GM19452 (cell line): Measurements from ENCODE around the gene ZAR1.

Experiments
- ATAC-seq: cut with Tn5 transposase; IDR thresholded peaks from one replicate; pipeline ENCODE4 v1.9.1; 2021; ENCODE audit not compliant: unreplicated experiment

Gene ZAR1

DNA sequence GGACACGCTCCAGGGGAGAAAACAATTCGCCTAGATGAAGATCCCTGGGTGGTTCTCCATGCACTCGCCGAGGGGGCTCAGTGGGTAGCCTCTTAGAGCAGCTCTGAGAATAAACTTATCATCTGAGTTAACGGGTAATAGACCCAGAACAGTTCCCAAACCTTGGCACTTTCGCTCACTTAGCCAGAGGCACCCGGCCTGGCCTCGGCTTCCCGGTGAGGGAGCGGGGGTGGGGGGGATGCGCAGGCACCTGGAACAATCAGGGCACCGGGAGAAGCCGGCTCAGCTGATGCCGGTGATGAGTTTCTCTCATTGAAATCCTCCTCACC, 405 bp upstream of the ZAR1 start:
- ATAC-seq = no peak

DNA sequence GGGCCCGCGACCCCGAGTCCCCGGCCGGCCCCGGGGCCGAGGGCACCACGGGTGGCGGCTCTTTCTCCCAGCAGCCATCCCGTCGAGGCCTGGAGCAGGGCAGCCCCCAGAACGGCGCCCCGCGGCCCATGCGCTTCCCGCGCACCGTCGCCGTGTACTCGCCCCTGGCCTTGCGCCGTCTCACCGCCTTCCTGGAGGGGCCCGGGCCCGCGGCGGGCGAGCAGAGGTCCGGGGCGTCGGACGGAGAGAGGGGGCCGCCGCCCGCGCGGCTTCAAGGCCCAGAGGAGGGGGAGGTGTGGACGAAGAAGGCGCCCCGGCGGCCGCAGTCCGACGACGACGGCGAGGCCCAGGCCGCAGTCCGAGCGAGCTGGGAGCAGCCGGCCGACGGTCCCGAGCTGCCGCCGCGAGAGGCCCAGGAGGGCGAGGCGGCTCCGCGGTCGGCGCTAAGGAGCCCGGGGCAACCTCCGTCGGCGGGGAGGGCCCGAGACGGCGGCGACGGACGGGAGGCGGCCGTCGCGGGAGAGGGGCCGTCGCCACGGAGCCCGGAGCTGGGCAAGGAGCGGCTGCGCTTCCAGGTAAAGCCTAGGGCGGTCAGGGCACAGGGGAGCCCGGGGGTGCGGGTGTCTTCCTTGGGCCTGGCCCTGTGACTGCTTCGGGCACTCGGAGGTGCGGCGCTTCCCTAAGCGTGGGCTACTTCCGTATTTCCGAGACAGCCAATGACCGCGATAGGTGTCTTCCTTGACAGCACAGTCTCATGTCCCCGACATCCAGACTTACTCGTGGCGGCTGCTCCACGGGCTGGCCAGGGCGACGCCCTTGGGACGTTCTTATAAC, 845 bp downstream of the ZAR1 start:
- ATAC-seq = no peak

DNA sequence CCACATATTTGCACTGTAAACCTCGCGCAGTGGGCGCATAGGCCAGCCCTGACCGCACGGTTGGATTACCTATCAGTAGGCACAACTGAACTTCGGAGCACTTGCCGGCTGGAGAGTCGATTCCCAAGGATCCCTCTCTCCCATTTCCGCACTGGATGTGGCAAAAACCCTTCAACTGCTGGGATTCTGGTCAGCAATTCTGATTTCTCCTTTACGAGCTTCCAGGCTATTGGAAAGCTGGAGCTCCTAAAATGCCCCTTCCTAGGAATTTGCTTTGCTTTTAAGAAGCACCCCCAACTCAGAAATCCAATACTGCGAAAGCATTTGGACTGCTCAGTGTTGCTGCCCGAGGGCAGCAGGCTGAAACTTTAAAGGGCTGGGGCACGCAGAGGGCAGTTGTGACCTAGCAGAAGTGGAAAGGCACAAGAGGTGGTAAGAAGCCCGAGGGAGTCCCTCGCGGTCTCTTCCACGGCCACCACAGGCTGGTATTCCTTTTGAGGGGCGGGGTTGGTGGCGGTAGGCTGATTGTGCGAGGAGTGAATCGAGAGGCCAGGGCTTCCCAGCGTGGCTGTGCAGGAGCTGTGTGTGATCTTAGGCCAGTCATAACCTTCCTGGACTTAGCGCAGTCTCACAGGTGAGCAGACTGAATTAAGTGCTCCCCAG, 1.6 kb downstream of the ZAR1 start:
- no peak for ATAC-seq

DNA sequence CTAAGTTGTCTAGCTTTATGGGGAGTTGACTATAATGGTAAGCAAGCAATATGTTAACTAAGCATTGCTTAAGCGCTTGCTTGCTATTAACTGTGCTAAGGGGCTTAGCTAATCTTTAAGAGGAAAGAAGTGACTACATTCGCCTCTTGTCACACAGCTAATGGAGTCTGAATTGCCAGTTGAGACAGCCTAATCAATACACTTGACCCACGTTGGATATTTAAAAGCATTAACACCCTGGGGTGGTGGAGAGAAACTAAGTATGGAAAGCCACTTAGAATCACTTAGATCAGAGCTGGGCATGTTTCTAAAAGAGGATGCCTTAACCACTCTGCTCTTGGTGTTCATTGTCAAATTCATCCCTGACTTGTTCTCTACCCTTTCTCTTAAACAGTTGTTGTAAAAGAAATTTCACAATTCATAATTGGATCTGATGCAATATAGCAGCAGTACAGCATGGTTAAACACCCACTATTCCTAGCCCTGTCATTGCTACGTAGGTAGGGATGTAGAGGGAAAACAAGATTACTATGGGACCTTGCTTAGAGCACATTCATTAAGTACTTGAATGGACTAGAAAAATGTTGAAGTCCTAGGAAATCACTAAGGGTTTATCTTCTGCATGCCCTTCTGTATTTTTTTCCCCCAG, 3.5 kb downstream of the ZAR1 start:
- ATAC-seq = no peak

DNA sequence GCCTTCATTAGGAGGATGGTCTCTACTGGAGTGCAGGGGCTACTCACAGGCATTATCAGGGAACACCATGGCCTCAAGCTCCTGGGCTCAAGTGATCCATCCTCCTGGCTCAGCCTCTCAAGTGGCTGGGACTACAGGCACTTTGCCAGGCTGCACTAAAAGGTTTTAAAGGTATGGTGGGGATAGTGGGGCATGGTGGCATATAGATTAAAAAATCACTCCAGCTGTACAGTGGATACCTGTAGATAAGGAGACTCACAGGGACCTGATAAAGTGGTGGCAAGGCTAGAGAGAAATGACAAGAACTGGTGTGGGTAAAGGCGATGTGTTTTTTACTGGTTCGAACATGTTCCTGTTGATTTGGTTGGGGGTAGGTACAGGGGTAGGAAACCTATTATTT, 5.9 kb downstream of the ZAR1 start:
- no peak for ATAC-seq

DNA sequence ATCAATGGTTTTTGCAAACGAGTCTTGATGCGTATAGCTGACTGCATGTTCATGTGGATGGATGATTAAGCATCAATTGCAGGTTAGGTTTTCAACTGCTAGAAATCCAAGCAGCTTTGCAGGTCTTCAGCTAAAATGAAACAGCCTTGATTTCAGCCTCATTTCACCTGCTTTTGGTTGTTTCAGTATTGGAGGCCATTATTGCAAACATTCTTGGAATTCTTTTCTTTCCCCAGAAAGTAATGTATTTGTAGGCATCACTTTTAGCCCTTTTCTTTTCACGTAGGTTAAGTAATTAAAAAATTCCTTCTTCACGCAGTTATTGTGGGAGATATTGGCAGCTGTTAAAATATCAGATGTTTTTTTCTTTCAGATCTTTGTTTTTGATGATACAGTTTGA, 8.8 kb downstream of the ZAR1 start:
- ATAC-seq = no peak

DNA sequence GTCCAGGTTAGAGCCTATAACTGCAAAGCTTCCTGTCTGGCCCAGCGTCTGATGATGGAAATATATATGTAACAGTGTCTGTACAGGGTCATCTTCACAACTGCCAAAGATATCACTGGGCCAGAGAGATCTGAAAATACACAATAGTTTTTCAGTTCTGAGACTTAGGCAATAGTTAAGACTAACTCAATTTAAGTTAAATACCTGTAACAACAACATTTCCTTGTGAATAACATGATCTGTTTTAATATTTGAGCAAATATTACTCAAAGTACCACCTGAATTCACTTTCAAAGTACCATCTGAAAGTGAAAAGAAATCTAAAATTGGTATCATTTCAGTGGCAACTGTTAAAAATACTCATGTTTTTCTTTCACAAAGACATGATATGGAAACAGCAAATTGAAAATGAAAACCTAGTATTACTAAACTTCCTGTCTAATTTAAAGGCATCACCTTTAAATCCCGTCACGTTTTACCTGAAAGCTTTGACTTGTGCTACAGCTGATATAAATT, 9.6 kb downstream of the ZAR1 start:
- peak; percentile 82 for ATAC-seq

DNA sequence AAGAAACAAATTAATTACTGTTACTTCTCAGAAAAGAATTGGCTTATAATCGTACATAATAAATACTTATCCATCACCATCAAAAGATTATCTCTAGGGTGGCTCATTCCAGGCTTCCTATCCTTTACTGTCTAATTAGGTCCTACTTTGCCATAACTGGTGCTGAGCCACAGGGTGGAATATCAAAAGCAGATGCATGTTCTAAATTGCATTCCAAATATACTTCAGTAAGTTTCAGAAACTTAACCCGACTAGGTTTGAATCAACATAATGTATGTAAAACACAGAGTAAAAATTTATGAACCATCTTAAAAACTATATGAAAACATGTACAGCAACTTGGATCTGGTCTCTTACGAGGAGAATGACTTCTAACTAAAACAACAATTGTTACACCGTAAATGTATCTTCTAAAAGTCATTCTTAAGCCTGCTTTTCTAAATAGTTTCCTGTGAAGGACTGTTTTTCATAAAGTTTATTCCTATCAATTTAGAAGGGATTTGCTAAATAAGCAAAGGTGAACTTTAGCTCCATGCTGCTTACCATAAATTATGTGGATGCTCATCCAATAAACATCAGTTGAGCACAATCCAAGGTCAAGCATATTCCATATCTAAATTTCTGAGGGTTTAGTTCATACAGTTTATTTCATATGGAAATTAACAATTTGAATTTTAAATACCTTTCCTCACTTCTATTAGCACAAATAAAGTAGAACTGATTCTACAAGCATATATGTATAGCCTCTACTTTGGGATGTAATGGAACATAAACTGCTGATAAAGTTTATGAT, 13.4 kb downstream of the ZAR1 start:
- no peak for ATAC-seq

DNA sequence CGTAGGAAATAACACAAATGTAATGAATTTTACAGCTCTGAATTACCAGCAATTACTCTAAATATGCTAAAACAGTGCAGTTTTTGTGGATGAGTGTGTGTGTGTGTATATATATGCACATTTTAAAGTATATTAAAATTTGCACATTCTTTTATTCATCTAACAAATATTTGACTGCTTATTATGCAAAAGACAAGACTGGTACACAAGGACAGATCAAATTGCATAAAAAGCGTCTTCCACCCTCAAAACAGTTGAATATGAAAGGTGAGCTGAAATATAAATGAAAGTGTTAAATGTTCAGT, 13.9 kb downstream of the ZAR1 start:
- ATAC-seq = no peak

DNA sequence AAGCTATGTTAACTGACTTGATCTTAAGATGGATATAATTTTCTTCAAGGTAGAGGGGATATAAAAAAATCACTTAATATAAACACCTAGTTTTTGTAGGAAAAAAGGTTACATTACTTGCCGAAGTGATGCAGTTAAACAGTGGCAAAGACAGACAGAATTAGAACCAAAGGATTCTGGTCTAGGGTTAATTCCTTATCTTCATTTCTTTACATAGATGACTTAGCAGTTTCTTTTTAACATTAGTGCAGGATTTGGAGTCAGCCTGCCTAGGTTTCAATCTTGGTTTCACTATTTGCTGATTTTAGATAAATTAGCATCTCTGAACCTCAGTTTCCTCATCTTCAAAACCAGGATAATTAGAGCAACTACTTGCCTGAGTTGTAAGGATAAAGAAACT, 14.3 kb downstream of the ZAR1 start:
- ATAC-seq = no peak

DNA sequence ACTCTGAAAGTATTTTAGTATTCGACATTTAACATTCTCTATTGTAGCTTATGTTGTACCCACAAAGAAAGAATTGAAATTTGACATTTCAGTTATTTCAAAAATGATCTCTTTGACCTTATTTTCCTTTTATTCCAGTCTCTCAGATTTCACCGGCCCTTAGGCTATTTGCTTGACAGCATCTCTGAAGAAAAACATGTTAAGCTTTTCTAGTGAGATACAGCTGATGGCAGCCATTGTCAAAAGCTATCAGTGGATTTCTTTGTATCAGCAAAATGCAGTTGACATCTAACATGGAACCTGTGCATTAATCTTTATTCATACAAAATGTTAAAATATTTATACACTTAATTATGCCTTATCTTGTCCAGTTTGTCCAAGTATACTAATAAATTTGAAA, 16.7 kb downstream of the ZAR1 start:
- ATAC-seq = no peak

DNA sequence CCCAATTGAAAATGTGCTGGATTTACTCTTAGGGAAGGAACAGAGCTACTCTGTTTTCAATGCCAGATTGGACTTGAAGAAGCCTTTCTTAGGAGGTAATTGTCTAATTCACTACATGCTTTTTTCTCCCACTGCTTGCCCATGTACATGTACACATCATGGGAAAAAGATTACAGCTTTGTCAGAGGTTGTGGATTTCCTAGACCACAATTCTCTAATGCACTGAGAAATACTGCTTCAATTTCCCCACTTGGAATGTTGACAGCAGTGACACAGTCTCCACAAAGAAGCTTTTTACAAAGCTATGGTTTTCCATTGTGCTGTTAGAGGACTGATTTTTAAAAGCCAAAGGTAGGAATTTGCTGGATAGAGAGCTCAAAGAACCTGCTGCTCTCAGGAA, 19.5 kb downstream of the ZAR1 start:
- ATAC-seq = no peak

DNA sequence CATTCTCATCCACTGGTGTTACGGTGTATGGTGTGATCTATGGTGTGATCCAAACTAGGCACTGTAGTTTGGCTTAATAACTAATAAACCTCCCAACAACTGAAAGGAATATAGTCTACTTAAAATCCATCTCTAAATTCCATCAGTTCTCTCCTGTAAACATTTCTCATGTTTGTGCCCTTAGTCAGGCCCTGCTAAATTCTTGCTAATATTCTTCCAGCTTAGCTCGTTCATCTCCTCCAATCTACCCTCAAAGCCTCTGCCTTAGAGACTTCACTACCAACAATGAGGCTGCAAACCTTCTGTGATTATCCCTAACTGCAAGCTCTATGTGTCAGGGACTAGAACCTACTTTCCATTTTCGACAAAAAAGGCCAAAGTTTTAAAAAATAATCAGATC, 28.1 kb downstream of the ZAR1 start:
- no peak for ATAC-seq

DNA sequence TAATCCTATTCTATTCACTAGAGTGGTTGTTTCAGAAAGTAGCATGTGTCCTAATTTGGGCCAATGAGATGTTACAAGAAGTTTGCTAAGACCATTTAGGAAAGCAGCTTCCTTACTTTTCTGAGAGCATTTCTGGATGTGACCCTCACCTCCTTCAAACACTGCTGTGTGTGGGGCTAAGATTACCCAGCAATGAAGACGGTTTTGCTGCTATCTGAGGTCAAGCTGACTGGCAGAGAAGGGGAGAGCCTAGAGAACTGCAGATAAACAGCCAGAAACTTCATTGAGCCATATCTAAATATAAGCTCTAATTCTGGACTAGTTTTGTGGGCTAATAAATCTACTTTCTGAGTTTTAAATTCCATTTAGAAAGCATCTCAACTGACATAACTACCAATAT, 36.4 kb downstream of the ZAR1 start:
- ATAC-seq = no peak

DNA sequence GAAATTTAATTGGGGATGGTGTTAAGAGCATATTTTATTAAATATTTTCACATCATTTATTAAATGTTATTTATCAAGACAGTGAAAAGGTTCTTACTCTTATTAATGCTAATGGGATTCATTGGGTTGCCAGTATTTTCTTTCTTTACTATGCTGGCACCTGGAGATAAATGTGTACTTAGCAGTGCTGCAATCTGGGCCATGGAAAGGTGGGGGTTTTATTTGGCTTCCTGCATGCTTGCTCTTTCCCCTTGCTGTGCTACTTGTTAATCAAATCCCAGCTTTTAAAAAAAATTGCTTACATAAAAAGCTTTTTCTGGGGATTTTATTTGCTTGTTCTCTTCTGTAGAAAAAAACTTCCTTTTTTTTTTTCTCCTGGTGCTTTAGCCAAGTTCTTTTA, 48.3 kb downstream of the ZAR1 start:
- no peak for ATAC-seq

DNA sequence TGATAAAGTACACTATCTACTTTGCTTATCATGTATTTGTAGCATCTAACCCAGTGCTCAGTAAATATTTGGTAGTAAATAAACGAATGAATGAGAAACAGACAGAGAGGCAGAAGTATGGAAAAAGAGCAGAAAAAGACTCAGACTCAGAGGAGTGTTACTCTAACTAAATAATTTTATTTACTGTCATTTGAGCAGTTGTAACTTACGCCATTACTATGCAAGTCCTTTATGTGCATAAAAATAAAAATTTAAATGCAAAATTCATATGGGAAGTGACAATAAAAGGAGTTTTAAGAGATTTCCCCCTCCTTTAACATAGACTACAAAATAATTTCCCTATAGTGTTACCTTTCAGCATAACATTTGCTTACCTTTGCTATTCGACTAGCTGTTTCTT, 49.5 kb downstream of the ZAR1 start:
- ATAC-seq = no peak

DNA sequence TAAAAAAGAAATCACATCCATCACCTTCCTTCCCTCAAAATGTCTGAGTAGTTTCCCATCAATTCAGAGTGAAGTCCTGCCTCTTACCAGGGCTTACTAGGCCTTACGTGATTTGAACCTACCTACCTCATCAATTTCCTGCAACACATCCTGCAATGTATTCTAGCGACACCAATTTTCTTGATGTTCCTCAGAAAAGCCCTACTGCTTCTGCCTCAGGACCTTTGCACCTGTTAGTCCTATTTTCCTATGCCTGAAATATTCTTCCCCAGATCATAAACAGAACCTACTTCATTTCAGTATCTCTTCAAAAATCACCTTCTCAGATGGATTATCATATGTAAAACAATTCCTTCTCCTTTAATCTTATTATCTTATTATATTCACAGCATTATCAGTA, 52.8 kb downstream of the ZAR1 start:
- no peak for ATAC-seq

DNA sequence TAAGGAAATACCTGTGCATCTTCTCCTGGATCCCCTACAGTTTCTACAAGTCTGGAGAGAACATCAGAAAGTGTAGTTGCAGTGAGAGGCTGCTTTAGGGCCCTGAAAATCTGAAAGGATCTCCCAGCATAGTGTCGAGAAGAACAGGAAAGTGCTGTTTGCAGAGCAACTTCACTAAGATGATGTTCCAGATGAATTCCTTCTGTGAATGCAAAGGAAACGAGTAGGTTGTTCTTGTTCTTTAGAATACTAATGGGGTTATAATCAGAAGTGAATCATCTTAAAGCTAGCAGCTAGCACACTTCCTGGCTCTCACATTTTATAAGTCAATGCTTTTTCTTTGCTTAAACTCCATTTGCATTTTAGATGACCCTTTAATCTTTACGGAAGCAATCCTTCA, 53.7 kb downstream of the ZAR1 start:
- ATAC-seq = no peak
